ENCODE results near the gene ALG8. TPM values are rescaled to one million over a fixed set of nuclear protein-coding genes. Genes with fewer than 3 reads are reported as not detected.

Gene ALG8
- total and polyA plus RNA-seq, 2 of the 8 experiments (the other 6 are each of a cell fraction or from before 2014, with no cell fraction given): 66.7 to 84.3 TPM

DNA sequence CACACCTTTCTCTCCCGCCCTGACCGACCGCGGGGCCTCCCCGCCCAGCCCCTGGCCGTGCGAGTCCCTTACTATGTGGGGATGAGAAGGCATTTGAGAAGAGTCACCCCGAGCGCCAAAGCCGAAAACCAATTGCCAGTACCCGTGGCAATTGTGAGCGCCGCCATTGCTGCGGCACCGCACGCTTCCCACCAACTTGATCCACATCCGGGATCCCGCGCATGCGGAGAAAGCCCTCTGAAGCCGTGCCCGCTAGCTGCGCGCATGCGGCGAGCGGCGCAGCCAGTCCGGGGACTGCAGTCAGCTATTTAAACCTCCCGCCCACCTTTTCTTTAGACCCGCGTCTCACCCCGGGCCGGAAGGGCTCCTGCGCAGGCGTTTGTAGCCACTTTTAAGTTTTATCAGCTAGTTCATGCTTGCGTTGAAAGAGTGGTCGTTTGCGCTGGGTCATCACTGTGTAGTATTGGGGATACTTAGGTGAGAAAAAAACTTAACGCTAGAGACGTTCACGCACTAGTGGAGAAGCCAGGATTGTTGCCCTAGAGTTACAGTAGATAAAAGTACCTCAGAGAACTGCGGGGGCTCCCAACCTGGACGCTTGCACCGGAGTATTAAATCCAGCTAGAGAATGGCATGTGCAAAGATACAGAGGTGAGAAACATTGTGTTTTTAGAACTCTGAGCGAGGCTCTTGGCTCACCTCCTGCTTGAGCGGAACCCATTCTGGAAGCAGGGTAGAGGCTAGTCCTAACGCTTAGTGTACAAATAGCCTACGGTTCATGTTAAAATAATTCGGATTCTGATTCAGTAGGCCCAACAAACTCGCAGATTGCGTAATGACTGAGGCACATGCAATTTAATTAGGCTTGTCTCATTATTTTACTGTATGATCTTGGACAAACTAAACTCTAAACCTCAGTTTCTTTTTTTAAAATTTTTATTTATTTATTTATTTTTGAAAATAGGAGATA, at the start of gene ALG8 (continued):
- TF ChIP-seq, protein P1, sequence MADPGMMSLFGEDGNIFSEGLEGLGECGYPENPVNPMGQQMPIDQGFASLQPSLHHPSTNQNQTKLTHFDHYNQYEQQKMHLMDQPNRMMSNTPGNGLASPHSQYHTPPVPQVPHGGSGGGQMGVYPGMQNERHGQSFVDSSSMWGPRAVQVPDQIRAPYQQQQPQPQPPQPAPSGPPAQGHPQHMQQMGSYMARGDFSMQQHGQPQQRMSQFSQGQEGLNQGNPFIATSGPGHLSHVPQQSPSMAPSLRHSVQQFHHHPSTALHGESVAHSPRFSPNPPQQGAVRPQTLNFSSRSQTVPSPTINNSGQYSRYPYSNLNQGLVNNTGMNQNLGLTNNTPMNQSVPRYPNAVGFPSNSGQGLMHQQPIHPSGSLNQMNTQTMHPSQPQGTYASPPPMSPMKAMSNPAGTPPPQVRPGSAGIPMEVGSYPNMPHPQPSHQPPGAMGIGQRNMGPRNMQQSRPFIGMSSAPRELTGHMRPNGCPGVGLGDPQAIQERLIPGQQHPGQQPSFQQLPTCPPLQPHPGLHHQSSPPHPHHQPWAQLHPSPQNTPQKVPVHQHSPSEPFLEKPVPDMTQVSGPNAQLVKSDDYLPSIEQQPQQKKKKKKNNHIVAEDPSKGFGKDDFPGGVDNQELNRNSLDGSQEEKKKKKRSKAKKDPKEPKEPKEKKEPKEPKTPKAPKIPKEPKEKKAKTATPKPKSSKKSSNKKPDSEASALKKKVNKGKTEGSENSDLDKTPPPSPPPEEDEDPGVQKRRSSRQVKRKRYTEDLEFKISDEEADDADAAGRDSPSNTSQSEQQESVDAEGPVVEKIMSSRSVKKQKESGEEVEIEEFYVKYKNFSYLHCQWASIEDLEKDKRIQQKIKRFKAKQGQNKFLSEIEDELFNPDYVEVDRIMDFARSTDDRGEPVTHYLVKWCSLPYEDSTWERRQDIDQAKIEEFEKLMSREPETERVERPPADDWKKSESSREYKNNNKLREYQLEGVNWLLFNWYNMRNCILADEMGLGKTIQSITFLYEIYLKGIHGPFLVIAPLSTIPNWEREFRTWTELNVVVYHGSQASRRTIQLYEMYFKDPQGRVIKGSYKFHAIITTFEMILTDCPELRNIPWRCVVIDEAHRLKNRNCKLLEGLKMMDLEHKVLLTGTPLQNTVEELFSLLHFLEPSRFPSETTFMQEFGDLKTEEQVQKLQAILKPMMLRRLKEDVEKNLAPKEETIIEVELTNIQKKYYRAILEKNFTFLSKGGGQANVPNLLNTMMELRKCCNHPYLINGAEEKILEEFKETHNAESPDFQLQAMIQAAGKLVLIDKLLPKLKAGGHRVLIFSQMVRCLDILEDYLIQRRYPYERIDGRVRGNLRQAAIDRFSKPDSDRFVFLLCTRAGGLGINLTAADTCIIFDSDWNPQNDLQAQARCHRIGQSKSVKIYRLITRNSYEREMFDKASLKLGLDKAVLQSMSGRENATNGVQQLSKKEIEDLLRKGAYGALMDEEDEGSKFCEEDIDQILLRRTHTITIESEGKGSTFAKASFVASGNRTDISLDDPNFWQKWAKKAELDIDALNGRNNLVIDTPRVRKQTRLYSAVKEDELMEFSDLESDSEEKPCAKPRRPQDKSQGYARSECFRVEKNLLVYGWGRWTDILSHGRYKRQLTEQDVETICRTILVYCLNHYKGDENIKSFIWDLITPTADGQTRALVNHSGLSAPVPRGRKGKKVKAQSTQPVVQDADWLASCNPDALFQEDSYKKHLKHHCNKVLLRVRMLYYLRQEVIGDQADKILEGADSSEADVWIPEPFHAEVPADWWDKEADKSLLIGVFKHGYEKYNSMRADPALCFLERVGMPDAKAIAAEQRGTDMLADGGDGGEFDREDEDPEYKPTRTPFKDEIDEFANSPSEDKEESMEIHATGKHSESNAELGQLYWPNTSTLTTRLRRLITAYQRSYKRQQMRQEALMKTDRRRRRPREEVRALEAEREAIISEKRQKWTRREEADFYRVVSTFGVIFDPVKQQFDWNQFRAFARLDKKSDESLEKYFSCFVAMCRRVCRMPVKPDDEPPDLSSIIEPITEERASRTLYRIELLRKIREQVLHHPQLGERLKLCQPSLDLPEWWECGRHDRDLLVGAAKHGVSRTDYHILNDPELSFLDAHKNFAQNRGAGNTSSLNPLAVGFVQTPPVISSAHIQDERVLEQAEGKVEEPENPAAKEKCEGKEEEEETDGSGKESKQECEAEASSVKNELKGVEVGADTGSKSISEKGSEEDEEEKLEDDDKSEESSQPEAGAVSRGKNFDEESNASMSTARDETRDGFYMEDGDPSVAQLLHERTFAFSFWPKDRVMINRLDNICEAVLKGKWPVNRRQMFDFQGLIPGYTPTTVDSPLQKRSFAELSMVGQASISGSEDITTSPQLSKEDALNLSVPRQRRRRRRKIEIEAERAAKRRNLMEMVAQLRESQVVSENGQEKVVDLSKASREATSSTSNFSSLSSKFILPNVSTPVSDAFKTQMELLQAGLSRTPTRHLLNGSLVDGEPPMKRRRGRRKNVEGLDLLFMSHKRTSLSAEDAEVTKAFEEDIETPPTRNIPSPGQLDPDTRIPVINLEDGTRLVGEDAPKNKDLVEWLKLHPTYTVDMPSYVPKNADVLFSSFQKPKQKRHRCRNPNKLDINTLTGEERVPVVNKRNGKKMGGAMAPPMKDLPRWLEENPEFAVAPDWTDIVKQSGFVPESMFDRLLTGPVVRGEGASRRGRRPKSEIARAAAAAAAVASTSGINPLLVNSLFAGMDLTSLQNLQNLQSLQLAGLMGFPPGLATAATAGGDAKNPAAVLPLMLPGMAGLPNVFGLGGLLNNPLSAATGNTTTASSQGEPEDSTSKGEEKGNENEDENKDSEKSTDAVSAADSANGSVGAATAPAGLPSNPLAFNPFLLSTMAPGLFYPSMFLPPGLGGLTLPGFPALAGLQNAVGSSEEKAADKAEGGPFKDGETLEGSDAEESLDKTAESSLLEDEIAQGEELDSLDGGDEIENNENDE (IDR thresholded peaks at IDR 0.05; ENCODE audit: insufficient replicate concordance, low read length): no peak
- TF ChIP-seq ZNF274 (IDR thresholded peaks at IDR 0.05; ENCODE audit: borderline replicate concordance, extremely low read depth, low read length): no peak
- peak; percentile 91 for TF ChIP-seq TBP (IDR thresholded peaks at IDR 0.05; ENCODE audit: low read depth, low read length)
- TF ChIP-seq TAF1 (IDR thresholded peaks at IDR 0.05; ENCODE audit: low read depth, low read length): peak; percentile 96
- peak; percentile 77; the same call in 1 of the 2 replicates for TF ChIP-seq GTF2F1 (IDR thresholded peaks at IDR 0.05; ENCODE audit: borderline replicate concordance, low read depth, low read length)
- TF ChIP-seq, protein P2, sequence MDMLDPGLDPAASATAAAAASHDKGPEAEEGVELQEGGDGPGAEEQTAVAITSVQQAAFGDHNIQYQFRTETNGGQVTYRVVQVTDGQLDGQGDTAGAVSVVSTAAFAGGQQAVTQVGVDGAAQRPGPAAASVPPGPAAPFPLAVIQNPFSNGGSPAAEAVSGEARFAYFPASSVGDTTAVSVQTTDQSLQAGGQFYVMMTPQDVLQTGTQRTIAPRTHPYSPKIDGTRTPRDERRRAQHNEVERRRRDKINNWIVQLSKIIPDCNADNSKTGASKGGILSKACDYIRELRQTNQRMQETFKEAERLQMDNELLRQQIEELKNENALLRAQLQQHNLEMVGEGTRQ (IDR thresholded peaks at IDR 0.05; ENCODE audit: low read length): 0 out of 2 replicates have a peak, but pooled peaks have one; percentile 5
- TF ChIP-seq CHD1 (IDR thresholded peaks at IDR 0.05; ENCODE audit: low read depth, low read length): 0 out of 2 replicates have a peak, but pooled peaks have one; percentile 29
- TF ChIP-seq POLR2A (IDR thresholded peaks at IDR 0.05; ENCODE audit: control extremely low read depth in 1 of 2, low read depth in 2 of 2, low read length in 2 of 2): peak; percentile 96
